Eye (tissue), 1 donor: ENCODE data around the gene TCEAL2.
A peak's percentile ranks its signal among the peaks of the same experiment; 100 is the strongest.
"Not testable (repeated sequence)": the region's sequence is repeated elsewhere in the genome, so short reads cannot be mapped to it uniquely, and the experiment has no call there.

Experiments used
- DNase-seq: peaks from one replicate; pipeline ENCODE4 v3.0.0-alpha.2; 2015

Gene TCEAL2

GRCh38 chrX:102125436-102125835 is at the start of gene TCEAL2:
TSS of gene TCEAL2 (plus strand) at chrX:102125679. CDS start at chrX:102126831, 1,152 bp downstream.
- DNase-seq = peak; percentile 61

GRCh38 chrX:102077426-102077825 is 48.1 kb upstream of the TCEAL2 start:
- no peak for DNase-seq

GRCh38 chrX:102085706-102086105 is 39.8 kb upstream of the TCEAL2 start:
- no peak for DNase-seq

GRCh38 chrX:102113367-102113766 is 12.1 kb upstream of the TCEAL2 start:
- DNase-seq = no peak

GRCh38 chrX:102115748-102116147 is 9.7 kb upstream of the TCEAL2 start:
- DNase-seq = no peak

GRCh38 chrX:102125014-102125413 is 465 bp upstream of the TCEAL2 start:
- not testable (repeated sequence) for DNase-seq

- DNase-seq = peak; percentile 2
Measured at GRCh38 chrX:102126080-102126818, 770 bp downstream of the TCEAL2 start.

GRCh38 chrX:102126863-102127262 is 1.4 kb downstream of the TCEAL2 start:
- peak; percentile 1 for DNase-seq

- DNase-seq = no peak
Measured at GRCh38 chrX:102129473-102129872, 4.0 kb downstream of the TCEAL2 start.

- peak; percentile 21 for DNase-seq
Measured at GRCh38 chrX:102138064-102138463, 12.6 kb downstream of the TCEAL2 start.

- DNase-seq = not testable (repeated sequence)
Measured at GRCh38 chrX:102140876-102141275, 15.4 kb downstream of the TCEAL2 start.

GRCh38 chrX:102141631-102142030 is 16.2 kb downstream of the TCEAL2 start:
- not testable (repeated sequence) for DNase-seq

- peak; percentile 4 for DNase-seq
Measured at GRCh38 chrX:102142274-102142673, 16.8 kb downstream of the TCEAL2 start, which contains the start of gene TCEAL6. TSS of gene TCEAL6 (minus strand) at chrX:102142481.

GRCh38 chrX:102154218-102154860 is 28.9 kb downstream of the TCEAL2 start:
- DNase-seq = peak; percentile 28

- DNase-seq = peak; percentile 53
Measured at GRCh38 chrX:102154900-102155805, 29.7 kb downstream of the TCEAL2 start.

- DNase-seq = peak; percentile 83
Measured at GRCh38 chrX:102155806-102156179, 30.3 kb downstream of the TCEAL2 start, which contains the start of gene BEX5. TSS of gene BEX5 (minus strand) at chrX:102155977. CDS start at chrX:102154265, 1,712 bp downstream.
